Pancreas (tissue), 10 donors: Measurements from ENCODE around the gene FERMT3. TPM values are rescaled to one million over a fixed set of nuclear protein-coding genes. Genes with fewer than 3 reads are reported as not detected.

Source experiments
- ATAC-seq, 4 donors: fragments of 200-7000 bp; cut with Tn5 transposase; one replicate each; pipeline versions ENCODE4 v1.8.0 to v1.9.1; 2020; ENCODE audit warnings: mild to moderate bottlenecking in 4 of 4, moderate library complexity in 4 of 4
- DNase-seq, 6 donors: peaks; one replicate each; pipeline ENCODE4 v3.0.0-alpha.2; 2020
- FAIRE-seq: peaks from 2 replicates; lab custom pipeline; 2012; peaks lifted over from hg19 to GRCh38; lab: Jason Lieb, UNC
- H3K27ac ChIP-seq, 4 donors: fragments of 200-600 bp; sonication (generic); 1 replicate in 3 of 4; 2 replicates in 1 of 4; pipeline versions ENCODE4 v1.5.0 to v1.8.0; 2020
- H3K27me3 ChIP-seq, 4 donors: fragments of 200-600 bp; one replicate each; pipeline ENCODE4 v1.8.0; 2021
- H3K36me3 ChIP-seq, 3 donors: fragments of 200-600 bp; sonication (generic) in 1 of 3; one replicate each; pipeline versions ENCODE4 v1.5.0 to v1.8.0; 2020 to 2021
- H3K4me1 ChIP-seq, 3 donors: fragments of 200-600 bp; one replicate each; pipeline ENCODE4 v1.8.0; 2021
- H3K4me3 ChIP-seq, 4 donors: fragments of 200-600 bp; sonication (generic) in 2 of 4; one replicate each; pipeline versions ENCODE4 v1.5.0 to v1.8.0; 2020 to 2021
- H3K9me3 ChIP-seq, 4 donors: fragments of 200-600 bp; one replicate each; pipeline ENCODE4 v1.8.0; 2021
- WGBS, 2 donors: extraction: QIAGEN DNeasy Blood & Tissue Kit; methylation state at CpG; one replicate each; pipeline ENCODE4 v1.1.7; 2013; 5-methylcytosine and 5-hydroxymethylcytosine counted together
- intact Hi-C, 3 donors: fragments of 100-400 bp; cut with DNase I; formaldehyde crosslinking; loops; one replicate each; pipeline versions ENCODE4 v1.11.1 to v1.14.2; 2022
- polyA plus RNA-seq, 2 donors: library from polyadenylated mRNA; stranded (reverse); fragments of 200-250 nt; gene quantifications; one replicate each; pipeline ENCODE4 v1.2.3, GENCODE V29; 2013
- total RNA-seq, 6 donors: library from RNA; stranded (reverse); fragmentation: NEBNext Ultra II Directional in 4 of 6; extraction: Animal tissue kit (Norgen Biotek cat#: 25700) in 4 of 6; gene quantifications; one replicate each; pipeline versions ENCODE4 v1.2.1 to v1.2.4, GENCODE V29; 2021 to 2023
- TF ChIP-seq, protein P1 (sequence below), 4 donors: fragments of 200-600 bp; sonication (generic) in 3 of 4; IDR thresholded peaks; one replicate each; pipeline versions ENCODE4 v1.5.0 to v1.8.0; 2021; ENCODE audit warnings: antibody characterized with exemption in 4 of 4
- donor health status: healthy with polysubstance abuse.
- donor health status: DM: no; HTN: no; CAD: no; lungs with moderate emphysema.
- donor health status: DM: no; HTN: no; CAD: no.
- donor health status: control.
- donor health status: control.
- donor health status: Bipolar disorder and iron deficiency.
- donor health status: DM: yes; HTN: yes; CAD: no.
- donor health status: DM: no; HTN: no; CAD: no.
- donor health status: DM: no; HTN: no; CAD: no.
- donor health status: DM: yes; HTN: yes; CAD: no.

The FERMT3 gene
- total and polyA plus RNA-seq, 8 donors, result 1.9 to 16.3 (median 9.1) TPM

DNA sequence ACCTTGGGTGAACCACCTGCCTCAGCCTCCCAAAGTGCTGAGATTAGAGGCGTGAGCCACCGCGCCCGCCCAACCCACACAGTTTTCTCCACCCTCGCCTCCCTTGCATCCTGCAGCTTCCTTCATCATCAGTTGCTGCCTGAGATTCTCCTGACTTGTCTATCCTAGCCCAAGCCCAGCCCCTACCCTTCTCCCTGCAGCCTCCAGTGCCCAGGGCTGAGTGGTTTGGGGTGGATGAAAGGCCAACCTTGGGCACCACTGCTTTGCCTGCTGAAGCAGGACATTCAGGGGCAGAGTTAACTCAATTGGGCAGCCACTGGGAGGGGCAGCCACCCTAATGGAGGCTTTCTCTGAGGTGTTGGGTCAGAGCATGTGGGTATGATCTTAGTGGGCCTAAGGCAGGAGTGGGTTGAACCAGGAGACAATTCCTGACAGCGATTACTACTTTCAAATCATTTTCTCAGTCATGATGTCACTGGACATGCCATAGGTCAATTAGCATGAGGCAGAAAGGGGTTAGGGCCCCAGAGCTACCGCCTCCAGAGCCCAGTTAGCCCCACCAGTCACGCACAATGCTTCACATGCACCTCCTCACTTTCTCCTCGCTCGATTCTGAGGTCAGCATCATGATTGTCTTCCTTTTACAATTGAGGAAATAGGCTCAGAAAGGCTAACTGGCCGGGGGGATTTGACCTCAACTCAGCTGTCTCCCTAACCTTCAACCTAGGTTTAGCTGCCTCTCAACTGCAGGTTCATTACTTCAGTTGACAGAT lies 33.3 kb downstream of the FERMT3 start:
- WGBS, 2 donors, result 71% methylated on average over 11 of the region's 11 CpGs
- peak overlapping the region in 2 of 4 donors; percentile 78 for H3K4me3 ChIP-seq
- peaks cover 29 to 57% (median 51%) of the 10 kb centered on the region in 3 donors for H3K4me1 ChIP-seq
- no peaks in the 10 kb centered on the region for H3K27me3 ChIP-seq
- FAIRE-seq, result no peak
- no peak for ATAC-seq
- peak overlapping the region; percentile 97 to 100 (median 98) for H3K27ac ChIP-seq
- H3K36me3 ChIP-seq, result no peaks in the 10 kb centered on the region
- no peaks in the 10 kb centered on the region for H3K9me3 ChIP-seq
- TF ChIP-seq, protein P1, sequence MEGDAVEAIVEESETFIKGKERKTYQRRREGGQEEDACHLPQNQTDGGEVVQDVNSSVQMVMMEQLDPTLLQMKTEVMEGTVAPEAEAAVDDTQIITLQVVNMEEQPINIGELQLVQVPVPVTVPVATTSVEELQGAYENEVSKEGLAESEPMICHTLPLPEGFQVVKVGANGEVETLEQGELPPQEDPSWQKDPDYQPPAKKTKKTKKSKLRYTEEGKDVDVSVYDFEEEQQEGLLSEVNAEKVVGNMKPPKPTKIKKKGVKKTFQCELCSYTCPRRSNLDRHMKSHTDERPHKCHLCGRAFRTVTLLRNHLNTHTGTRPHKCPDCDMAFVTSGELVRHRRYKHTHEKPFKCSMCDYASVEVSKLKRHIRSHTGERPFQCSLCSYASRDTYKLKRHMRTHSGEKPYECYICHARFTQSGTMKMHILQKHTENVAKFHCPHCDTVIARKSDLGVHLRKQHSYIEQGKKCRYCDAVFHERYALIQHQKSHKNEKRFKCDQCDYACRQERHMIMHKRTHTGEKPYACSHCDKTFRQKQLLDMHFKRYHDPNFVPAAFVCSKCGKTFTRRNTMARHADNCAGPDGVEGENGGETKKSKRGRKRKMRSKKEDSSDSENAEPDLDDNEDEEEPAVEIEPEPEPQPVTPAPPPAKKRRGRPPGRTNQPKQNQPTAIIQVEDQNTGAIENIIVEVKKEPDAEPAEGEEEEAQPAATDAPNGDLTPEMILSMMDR (IDR thresholded peaks at IDR 0.05), result no peak
- DNase-seq, result peak in 1 of 6 donors; percentile 49
- intact Hi-C loops, result no loop called here

GRCh38 chr11:64240435-64241240 lies 34.1 kb downstream of the FERMT3 start, which contains the start of gene FKBP2:
TSS of gene FKBP2 (plus strand) at chr11:64241095. CDS start at chr11:64242388, 1,293 bp downstream.
- Histone ChIP-seq H3K9me3 (no peaks in the 10 kb centered on the region), H3K36me3 (no peaks in the 10 kb centered on the region), H3K27me3 (no peaks in the 10 kb centered on the region), H3K4me3 (peak within 1 kb of the TSS; percentile 78 to 91 (median 80)), H3K4me1 (peaks cover 29 to 55% (median 46%) of the 10 kb centered on the region in 3 donors), H3K27ac (peak within 1 kb of the TSS; percentile 97 to 100 (median 98))
- ATAC-seq (peak; percentile 56 to 74 (median 66)), DNase-seq (peak; percentile 97 to 99 (median 99)), FAIRE-seq (no peak)
- 0 to 1% methylated on average over 58 of the region's 58 CpGs for WGBS, 2 donors
- TF ChIP-seq, protein P1 (IDR thresholded peaks at IDR 0.05), result no peak
- intact Hi-C loops, result no loop called here

- Histone ChIP-seq H3K27me3 (no peaks in the 10 kb centered on the region), H3K4me3 (peak overlapping the region; percentile 26 to 78 (median 57)), H3K27ac (peak overlapping the region; percentile 97 to 100 (median 98)), H3K4me1 (peaks cover 29 to 49% (median 46%) of the 10 kb centered on the region in 3 donors), H3K36me3 (no peaks in the 10 kb centered on the region), H3K9me3 (no peaks in the 10 kb centered on the region)
- TF ChIP-seq, protein P1 (IDR thresholded peaks at IDR 0.05), result no peak
- intact Hi-C loops, result no loop called here
- DNase-seq (peak in 5 of 6 donors; percentile 100), FAIRE-seq (no peak), ATAC-seq (peak; percentile 69 to 82 (median 76))
- whole genome bisulfite sequencing, 2 donors, result 0 to 2% methylated on average over 24 of the region's 24 CpGs
Measured at GRCh38 chr11:64241241-64241490, 34.6 kb downstream of the FERMT3 start.

GRCh38 chr11:64241491-64242374 lies 35.2 kb downstream of the FERMT3 start:
- peak overlapping the region; percentile 97 to 100 (median 98) for H3K27ac ChIP-seq
- peak in 4 of 6 donors; percentile 70 to 100 (median 85) for DNase-seq
- H3K36me3 ChIP-seq, result no peaks in the 10 kb centered on the region
- peak overlapping the region; percentile 78 to 91 (median 80) for H3K4me3 ChIP-seq
- TF ChIP-seq, protein P1 (IDR thresholded peaks at IDR 0.05), result no peak
- no peaks in the 10 kb centered on the region for H3K9me3 ChIP-seq
- peak in 3 of 4 donors; percentile 0 to 4 (median 2) for ATAC-seq
- 0% methylated on average over 60 to 63 of the region's 63 CpGs for WGBS, 2 donors
- no peaks in the 10 kb centered on the region for H3K27me3 ChIP-seq
- FAIRE-seq, result no peak
- intact Hi-C loops, result no loop called here
- peaks cover 29 to 48% (median 43%) of the 10 kb centered on the region in 3 donors for H3K4me1 ChIP-seq
